Sigmoid colon (tissue), 3 donors: ENCODE data around the gene SCP2D1.

Experiments
- POLR2A ChIP-seq, 2 donors: fragments of 450-650 bp; IDR thresholded peaks; one replicate each; pipeline ENCODE4 v1.6.1; 2016; ENCODE audit warnings: antibody characterized with exemption in 2 of 2, mild to moderate bottlenecking in 2 of 2, moderate library complexity in 2 of 2
- TF ChIP-seq, protein P1 (sequence below), 4 experiments: fragments of 450-650 bp in 3 of 4; fragments of 200-600 bp in 1 of 4; IDR thresholded peaks; one replicate each; pipeline ENCODE4 v1.5.1; 2016 to 2019; ENCODE audit warnings: antibody characterized with exemption in 4 of 4, mild to moderate bottlenecking in 3 of 4, moderate library complexity in 2 of 4

DNA sequence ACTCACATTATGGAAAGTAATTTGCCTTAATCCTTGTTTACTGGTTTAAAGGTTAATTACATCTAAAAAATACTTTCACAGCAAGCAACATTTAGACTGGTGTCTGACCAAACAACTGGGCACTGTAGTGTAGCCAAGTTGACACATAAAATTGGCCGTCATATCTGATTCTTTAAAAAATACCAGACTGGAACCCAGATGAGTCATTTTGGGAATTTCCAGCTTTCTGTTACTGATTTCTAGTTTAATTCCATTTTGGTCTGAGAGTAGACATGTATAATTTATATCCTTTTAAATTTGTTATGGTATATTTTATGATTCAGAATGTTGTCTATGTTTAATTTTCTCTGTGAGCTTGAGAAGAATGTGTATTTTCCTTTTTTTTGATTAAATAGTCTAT, 44.1 kb downstream of the SCP2D1 start:
- TF ChIP-seq, protein P1, sequence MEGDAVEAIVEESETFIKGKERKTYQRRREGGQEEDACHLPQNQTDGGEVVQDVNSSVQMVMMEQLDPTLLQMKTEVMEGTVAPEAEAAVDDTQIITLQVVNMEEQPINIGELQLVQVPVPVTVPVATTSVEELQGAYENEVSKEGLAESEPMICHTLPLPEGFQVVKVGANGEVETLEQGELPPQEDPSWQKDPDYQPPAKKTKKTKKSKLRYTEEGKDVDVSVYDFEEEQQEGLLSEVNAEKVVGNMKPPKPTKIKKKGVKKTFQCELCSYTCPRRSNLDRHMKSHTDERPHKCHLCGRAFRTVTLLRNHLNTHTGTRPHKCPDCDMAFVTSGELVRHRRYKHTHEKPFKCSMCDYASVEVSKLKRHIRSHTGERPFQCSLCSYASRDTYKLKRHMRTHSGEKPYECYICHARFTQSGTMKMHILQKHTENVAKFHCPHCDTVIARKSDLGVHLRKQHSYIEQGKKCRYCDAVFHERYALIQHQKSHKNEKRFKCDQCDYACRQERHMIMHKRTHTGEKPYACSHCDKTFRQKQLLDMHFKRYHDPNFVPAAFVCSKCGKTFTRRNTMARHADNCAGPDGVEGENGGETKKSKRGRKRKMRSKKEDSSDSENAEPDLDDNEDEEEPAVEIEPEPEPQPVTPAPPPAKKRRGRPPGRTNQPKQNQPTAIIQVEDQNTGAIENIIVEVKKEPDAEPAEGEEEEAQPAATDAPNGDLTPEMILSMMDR (IDR thresholded peaks at IDR 0.05): no peak
- no peak for TF ChIP-seq POLR2A (IDR thresholded peaks at IDR 0.05)
